ENCODE results near the gene PEAK1.

PEAK1 gene

GRCh38 chr15:77070495-77071304 is 349.2 kb downstream of the PEAK1 start, which contains the start of gene TSPAN3:
TSPAN3 (minus strand) TSS chr15:77071109; CDS start chr15:77070954, 155 bp downstream.
- Histone ChIP-seq H3K27ac (peak within 1 kb of the TSS; percentile 72), H3K27me3 (ENCODE audit: insufficient read depth, low read depth) (no peaks in the 10 kb centered on the region), H3K4me3 (IDR thresholded peaks at IDR 0.05; ENCODE audit: insufficient read depth, low read depth, low read length) (no peak within 1 kb of the TSS), H3K36me3 (ENCODE audit: insufficient read depth) (no peaks in the 10 kb centered on the region), H2AFZ (ENCODE audit: low read depth) (peak within 1 kb of the TSS; percentile 77), H3K4me1 (ENCODE audit: low read depth, poor library complexity, severe bottlenecking) (peaks cover 46% of the 10 kb centered on the region), H3K4me2 (peak within 1 kb of the TSS; percentile 83), H3K79me2 (ENCODE audit: insufficient read depth, low read depth) (peaks cover 48% of the 10 kb centered on the region), H3K9ac (peak within 1 kb of the TSS; percentile 87), H4K20me1 (ENCODE audit: insufficient read depth) (peaks cover 10% of the 10 kb centered on the region; the same call in 1 of the 2 replicates)
- TF ChIP-seq CTCF (conservative IDR thresholded peaks at IDR 0.05; ENCODE audit: low read depth, low read length) = no peak

GRCh38 chr15:77070180-77070494 is 349.8 kb downstream of the PEAK1 start:
- Histone ChIP-seq H3K4me1 (ENCODE audit: low read depth, poor library complexity, severe bottlenecking) (peaks cover 52% of the 10 kb centered on the region), H3K4me2 (peak overlapping the region; percentile 83), H3K9ac (peak overlapping the region; percentile 87), H3K27ac (peak overlapping the region; percentile 72), H4K20me1 (ENCODE audit: insufficient read depth) (peaks cover 10% of the 10 kb centered on the region; the same call in 1 of the 2 replicates), H3K79me2 (ENCODE audit: insufficient read depth, low read depth) (peaks cover 53% of the 10 kb centered on the region), H3K27me3 (ENCODE audit: insufficient read depth, low read depth) (no peaks in the 10 kb centered on the region), H3K36me3 (ENCODE audit: insufficient read depth) (no peaks in the 10 kb centered on the region), H3K4me3 (IDR thresholded peaks at IDR 0.05; ENCODE audit: insufficient read depth, low read depth, low read length) (no peak overlapping the region), H2AFZ (ENCODE audit: low read depth) (no peak overlapping the region)
- TF ChIP-seq CTCF (conservative IDR thresholded peaks at IDR 0.05; ENCODE audit: low read depth, low read length) = no peak

- no peaks in the 10 kb centered on the region for H3K27me3 ChIP-seq (ENCODE audit: insufficient read depth, low read depth)
- peak overlapping the region; percentile 83 for H3K4me2 ChIP-seq
- peak overlapping the region; percentile 87; the same call in 1 of the 2 replicates for H3K9ac ChIP-seq
- no peak for TF ChIP-seq CTCF (conservative IDR thresholded peaks at IDR 0.05; ENCODE audit: low read depth, low read length)
- H2AFZ ChIP-seq (ENCODE audit: low read depth) = no peak overlapping the region
- peaks cover 57% of the 10 kb centered on the region for H3K4me1 ChIP-seq (ENCODE audit: low read depth, poor library complexity, severe bottlenecking)
- peaks cover 58% of the 10 kb centered on the region for H3K79me2 ChIP-seq (ENCODE audit: insufficient read depth, low read depth)
- H3K36me3 ChIP-seq (ENCODE audit: insufficient read depth) = no peaks in the 10 kb centered on the region
- H3K4me3 ChIP-seq (IDR thresholded peaks at IDR 0.05; ENCODE audit: insufficient read depth, low read depth, low read length) = no peak overlapping the region
- H3K27ac ChIP-seq = peak overlapping the region; percentile 72; the same call in 1 of the 2 replicates
- peaks cover 10% of the 10 kb centered on the region; the same call in 1 of the 2 replicates for H4K20me1 ChIP-seq (ENCODE audit: insufficient read depth)
Observed at GRCh38 chr15:77069521-77070121, 350.3 kb downstream of the PEAK1 start.

- H3K4me1 ChIP-seq (ENCODE audit: low read depth, poor library complexity, severe bottlenecking) = peaks cover 67% of the 10 kb centered on the region
- no peaks in the 10 kb centered on the region for H3K27me3 ChIP-seq (ENCODE audit: insufficient read depth, low read depth)
- no peak overlapping the region; the same call in 1 of the 2 replicates for H3K27ac ChIP-seq
- peaks cover 68% of the 10 kb centered on the region for H3K79me2 ChIP-seq (ENCODE audit: insufficient read depth, low read depth)
- TF ChIP-seq CTCF (conservative IDR thresholded peaks at IDR 0.05; ENCODE audit: low read depth, low read length) = no peak
- peak overlapping the region; percentile 83; the same call in 1 of the 2 replicates for H3K4me2 ChIP-seq
- H4K20me1 ChIP-seq (ENCODE audit: insufficient read depth) = peaks cover 10% of the 10 kb centered on the region; the same call in 1 of the 2 replicates
- no peak overlapping the region for H3K9ac ChIP-seq
- no peak overlapping the region for H2AFZ ChIP-seq (ENCODE audit: low read depth)
- no peak overlapping the region for H3K4me3 ChIP-seq (IDR thresholded peaks at IDR 0.05; ENCODE audit: insufficient read depth, low read depth, low read length)
- H3K36me3 ChIP-seq (ENCODE audit: insufficient read depth) = no peaks in the 10 kb centered on the region
Observed at GRCh38 chr15:77068633-77069032, 351.3 kb downstream of the PEAK1 start.

All from KMS-11 (cell line).